Stromal cell of bone marrow (primary cell): ENCODE measurements around the gene SPATA32.

Source experiments
- DNase-seq: peaks from one replicate; pipeline ENCODE4 v3.0.0-alpha.2; 2012; ENCODE audit warnings: low read depth

The SPATA32 gene

DNA sequence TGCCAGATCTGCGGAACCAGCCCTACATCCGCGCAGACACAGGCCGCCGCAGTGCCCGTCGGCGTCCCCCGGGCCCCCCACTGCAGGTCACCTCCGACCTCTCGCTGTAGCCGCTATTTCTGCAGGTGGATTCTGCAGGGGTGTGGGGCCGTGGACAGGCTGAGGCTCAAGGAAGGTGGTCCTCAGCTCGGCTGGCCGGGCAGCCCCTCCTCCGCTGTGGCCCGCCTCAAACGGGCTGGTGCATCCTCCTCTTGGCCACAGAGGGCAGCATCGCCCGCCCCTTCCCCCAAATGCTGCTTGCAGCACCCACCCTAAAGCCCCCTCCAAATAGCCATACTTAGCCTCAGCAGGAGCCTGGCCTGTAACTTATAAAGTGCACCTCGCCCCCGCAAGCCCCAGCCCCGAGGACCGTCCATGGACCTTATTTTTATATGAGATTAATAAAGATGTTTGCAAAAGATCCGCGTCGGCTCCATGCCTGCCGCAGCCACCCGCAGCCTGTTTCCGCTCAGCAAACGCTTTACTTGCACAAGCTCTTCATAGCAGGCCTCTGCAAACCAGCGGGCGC lies 14.9 kb downstream of the SPATA32 start:
- no peak for DNase-seq

GRCh38 chr17:45246338-45246737 lies 15.6 kb downstream of the SPATA32 start:
- no peak for DNase-seq

DNA sequence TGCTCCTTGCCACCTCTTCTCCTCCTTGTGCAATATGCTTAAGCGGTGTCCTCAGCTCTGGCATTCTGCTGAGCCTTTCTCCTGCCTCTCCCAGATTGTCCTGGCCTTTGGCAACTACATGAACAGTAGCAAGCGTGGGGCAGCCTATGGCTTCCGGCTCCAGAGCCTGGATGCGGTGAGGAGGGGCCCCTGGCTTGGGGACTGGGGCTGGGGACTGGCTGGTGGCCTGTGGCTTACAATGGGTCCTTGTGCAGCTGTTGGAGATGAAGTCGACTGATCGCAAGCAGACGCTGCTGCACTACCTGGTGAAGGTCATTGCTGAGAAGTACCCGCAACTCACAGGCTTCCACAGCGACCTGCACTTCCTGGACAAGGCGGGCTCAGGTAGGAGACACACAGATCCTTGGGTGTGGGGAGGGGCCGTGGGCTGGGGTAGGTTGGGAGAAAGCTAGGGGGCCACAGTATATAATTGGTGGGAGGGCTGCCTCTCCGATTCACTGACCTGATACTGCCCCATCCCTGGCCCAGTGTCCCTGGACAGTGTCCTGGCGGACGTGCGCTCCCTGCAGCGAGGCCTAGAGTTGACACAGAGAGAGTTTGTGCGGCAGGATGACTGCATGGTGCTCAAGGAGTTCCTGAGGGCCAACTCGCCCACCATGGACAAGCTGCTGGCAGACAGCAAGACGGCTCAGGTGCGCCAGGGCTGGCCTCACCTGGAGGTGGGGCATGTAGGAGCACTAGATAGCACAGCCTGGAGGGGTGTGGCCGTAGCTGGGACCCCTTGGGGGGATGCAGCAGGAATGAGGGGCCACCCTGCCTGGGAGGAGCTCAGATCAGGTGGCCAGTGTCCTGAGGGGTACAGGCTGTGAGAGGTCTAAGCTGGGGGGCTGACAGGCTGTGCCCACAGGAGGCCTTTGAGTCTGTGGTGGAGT lies 16.9 kb downstream of the SPATA32 start:
- no peak for DNase-seq

DNA sequence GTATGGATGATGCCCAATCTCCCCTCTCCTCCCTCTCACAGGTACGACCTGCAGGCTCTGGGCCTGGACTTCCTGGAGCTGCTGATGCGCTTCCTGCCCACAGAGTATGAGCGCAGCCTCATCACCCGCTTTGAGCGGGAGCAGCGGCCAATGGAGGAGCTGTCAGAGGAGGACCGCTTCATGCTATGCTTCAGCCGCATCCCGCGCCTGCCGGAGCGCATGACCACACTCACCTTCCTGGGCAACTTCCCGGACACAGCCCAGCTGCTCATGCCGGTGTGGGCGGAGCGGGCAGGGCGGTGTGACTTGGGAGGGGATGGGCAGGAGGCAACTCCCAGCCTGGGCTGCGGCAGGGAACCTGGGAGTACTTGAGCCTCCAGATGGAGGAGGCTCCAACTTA lies 18.1 kb downstream of the SPATA32 start:
- DNase-seq: no peak

DNA sequence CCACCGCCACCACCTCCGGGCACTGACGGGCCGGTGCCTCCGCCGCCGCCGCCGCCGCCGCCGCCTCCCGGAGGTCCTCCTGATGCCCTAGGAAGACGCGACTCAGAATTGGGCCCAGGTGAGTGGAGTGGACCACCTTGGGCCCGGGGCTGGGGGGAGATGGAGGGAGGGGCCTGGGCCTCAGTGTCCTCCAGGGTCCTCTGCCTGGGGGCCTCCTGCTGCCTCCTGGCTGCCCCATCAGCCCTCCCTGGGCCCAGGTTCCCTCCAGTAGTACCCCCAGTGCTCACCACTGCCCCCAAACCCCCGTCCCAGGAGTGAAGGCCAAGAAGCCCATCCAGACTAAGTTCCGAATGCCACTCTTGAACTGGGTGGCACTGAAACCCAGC lies 19.9 kb downstream of the SPATA32 start:
- DNase-seq: no peak

GRCh38 chr17:45241328-45242028 lies 20.4 kb downstream of the SPATA32 start:
- no peak for DNase-seq

GRCh38 chr17:45240905-45241327 lies 21.0 kb downstream of the SPATA32 start:
- DNase-seq: no peak

DNA sequence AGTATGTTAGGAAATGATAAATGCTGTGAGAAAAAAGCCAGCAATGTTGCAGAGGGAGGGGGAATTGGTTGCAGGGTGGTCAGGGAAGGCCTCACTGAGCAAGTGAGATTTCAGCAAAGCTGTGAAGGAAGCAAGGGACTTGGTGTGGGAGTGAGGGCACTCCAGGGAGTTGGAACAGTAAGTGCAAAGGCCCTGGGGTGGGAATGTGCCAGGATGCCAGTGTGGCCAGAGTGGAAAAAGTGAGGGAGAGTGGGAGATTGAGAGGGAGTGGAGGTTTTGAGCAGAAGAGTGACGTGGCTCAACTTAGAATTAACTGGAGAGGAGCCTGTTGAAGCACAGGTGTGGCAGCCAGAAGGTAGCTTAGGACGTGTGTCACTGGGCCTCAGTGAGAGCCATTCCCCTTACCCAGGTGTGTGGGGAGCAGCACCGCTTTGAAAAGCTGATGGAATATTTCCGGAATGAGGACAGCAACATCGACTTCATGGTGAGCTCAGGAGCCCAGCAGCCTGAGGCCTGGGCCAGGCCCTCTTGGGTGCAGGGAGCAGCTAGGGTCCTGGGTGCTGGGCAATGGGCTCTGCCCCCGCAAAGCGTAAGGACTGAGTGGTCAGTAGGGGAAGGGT lies 23.6 kb downstream of the SPATA32 start:
- no peak for DNase-seq

DNA sequence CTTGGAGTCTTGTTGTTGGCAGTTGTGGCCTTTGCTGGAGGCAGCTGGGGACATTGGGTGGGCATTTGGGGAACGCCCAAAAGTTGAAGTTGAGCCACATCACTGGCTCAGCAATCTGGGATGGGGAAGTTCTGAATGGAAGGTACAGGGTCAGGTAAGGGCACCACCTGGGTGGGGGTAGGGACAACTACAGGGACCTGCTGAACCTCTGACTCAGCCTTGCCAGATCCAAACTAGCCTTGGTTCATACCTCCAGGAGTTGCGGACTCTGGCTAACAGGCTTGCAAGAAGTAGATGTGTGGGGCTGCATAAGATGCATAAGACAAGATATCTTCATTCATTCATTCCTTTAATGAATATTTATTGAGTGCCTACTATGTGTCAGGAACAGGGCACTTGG lies 24.2 kb downstream of the SPATA32 start:
- DNase-seq: no peak

DNA sequence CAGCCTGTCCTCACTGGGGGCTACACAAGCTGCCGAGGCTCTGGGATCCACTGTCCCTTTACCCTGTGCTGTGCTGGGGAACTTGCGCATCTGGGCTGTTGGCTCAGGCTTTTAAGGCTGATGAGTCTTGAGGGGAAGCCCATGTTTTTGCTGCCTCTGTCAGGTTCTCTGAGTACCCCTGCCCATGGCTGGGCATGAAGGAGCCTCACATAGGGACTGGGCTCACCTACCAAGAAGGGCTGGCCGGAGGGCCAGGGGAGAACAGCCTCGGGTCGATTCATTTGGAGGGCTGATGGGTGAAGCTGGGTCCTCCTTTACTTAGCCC lies 25.6 kb downstream of the SPATA32 start:
- no peak for DNase-seq

GRCh38 chr17:45235416-45236281 lies 26.2 kb downstream of the SPATA32 start:
- DNase-seq: no peak

DNA sequence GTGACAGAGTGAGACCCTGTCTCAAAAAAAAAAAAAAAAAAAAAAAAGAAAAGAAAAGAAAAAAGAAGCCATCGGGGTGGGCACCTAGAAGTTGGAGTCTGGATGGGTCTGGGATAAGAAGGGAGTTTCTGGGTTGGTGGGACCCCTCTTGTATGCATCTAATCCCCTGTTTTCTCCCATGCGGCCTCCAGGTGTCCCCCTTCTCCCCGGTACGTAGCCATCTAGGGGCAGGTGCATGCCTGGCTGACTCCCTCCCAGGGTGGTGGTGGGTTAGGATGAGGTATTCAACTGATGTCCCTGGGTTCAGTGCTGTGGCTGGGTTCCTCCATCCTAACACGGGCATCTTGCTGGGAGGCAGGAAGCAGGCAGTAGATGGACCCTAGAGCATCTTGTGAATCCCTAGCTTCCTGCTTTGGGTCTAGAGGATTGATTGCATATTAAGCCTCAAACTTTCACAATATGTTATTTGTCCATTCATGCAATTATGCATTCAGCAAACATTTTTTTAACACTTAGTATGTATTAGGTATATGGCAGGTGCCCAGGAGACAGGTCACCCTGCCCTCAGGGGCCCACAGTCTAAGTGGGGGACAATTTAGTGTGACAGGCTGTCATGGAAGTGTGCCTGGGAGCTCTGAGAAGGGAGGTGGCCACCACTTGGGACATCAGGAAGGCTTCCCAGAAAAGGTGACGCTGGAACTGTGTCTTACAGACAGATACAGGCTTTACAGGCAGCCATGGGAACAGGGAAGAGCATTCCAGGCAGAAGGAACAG lies 27.1 kb downstream of the SPATA32 start:
- no peak for DNase-seq

DNA sequence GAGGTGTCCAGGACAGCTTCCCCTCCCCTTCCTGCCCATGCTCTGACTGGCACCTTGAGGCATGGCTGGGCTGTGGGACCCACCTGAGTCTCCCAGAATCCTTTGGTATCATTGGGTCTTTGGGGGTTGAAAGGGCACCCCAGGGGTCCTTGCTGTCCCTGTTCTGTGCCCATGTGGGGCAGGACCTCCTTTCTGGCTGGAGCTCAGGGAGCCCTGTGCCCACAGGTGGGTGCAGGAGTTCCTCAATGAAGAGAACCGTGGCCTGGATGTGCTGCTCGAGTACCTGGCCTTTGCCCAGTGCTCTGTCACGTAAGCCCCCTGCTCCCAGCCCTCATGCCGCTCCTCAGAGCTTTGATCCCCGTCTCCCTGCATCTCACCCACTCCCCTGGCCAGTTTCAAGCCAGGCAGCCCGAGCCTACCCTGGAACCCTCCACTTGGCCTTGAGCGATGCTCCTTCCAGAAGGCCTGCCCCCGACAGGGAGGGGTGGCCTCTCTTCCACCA lies 28.4 kb downstream of the SPATA32 start:
- DNase-seq: no peak

GRCh38 chr17:45232514-45233422 lies 29.1 kb downstream of the SPATA32 start:
- DNase-seq: no peak

DNA sequence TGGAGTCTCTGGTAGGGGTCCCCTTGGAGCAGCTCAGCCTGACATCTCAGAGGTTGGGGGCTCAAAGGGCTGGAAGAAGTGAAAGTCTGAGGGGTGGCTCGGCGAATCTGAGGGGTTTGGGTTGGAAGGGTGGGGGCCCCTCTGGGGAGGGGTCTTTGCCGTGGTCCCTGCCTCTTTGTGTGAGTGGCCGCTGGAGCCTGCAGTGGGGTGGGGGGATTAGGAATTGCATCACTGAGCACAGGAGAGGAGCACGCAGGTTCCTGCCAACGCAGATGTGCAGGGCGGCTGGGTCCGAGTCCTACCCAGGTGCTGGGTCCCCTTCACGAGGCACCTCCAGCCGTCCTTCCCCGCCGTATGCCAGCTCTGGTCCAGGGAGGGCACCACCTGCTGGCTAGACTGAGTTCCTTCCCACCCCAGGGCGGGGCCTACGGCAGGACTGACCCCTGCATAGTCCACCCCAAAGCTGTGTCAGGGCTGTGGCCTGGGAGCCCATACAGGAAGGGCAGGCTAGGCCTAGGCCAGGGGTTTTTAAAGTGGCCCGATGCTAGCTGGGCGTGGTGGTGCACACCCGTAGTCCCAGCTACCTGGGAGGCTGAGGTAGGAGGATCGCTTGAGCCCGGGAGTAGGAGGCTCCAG lies 30.3 kb downstream of the SPATA32 start:
- no peak for DNase-seq

DNA sequence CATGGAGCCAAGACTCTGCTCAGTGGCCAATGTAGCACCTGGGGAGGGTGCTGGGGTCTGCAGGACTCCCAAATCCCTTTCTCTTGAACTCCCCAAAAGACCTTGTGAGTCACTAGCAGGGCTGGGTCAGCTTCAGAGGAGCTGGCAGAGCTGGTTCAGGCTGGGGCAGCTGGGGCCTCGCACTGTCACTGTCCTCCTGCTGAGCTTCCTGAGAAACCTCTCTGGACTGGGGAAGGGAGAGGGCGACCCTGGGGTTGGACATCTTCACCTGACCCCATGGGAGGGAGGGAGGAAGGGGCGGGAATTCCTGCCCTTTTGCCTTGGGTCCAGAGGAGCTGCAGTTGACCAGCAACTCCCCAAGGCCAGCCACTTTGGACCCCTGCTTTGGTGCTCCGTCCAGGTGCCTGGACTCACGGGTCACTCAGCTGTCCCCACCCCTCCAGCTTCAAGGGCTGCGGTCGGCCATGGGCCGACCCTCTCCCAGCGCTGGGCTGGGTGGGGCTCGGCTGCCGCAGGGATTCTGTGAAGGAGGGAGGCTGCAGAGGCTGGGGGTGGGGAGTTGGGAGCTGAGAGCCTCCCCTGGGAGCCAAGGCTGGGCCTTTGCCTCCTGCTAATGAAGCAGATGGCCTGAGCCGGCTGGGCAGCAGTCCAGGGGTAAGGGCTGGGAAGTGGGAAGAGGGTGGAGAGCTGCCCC lies 31.0 kb downstream of the SPATA32 start:
- DNase-seq: no peak

GRCh38 chr17:45230410-45230786 lies 31.5 kb downstream of the SPATA32 start:
- no peak for DNase-seq

DNA sequence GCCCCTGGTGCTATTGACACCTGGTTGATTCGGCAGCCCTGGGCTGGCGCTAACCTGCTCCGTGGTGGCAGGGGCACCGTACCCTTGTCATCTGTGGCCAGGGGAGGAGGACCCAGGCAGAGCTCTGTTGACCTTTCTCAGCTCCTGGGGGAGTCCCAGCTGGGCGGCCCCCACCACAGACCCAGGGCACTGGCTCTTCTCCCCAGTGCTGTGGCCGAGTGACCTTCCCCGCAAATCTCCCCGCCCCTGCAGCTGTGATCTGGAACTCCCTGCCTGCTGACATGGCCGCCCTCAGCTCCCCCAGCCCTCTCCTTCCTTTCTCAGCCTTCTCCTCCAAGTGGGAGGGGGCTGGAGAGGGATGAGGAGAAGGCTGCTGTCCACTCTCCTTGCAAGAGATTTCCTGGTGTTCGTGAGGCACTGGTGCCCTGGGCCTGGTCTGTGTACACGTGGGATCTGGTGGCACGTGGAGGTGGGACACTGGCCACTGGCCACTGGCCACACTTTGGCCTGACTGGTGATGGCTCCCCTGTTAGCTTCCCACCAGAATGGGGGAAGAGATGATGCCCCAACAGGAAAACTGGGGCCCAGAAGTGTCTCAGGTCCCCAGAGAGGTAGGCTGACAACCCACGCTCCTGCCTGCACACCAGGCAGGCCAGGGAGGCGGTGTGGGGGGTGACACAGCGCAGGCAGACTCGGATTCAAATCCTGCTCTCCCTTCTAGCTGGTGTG lies 32.0 kb downstream of the SPATA32 start:
- no peak for DNase-seq
